ENCODE measurements around the gene PAFAH1B1.
"Not testable (repeated sequence)": the region's sequence is repeated elsewhere in the genome, so short reads cannot be mapped to it uniquely, and the experiment has no call there.

Gene PAFAH1B1

GRCh38 chr17:2690165-2691068 lies 97.0 kb downstream of the PAFAH1B1 start:
- no peak for DNase-seq

DNA sequence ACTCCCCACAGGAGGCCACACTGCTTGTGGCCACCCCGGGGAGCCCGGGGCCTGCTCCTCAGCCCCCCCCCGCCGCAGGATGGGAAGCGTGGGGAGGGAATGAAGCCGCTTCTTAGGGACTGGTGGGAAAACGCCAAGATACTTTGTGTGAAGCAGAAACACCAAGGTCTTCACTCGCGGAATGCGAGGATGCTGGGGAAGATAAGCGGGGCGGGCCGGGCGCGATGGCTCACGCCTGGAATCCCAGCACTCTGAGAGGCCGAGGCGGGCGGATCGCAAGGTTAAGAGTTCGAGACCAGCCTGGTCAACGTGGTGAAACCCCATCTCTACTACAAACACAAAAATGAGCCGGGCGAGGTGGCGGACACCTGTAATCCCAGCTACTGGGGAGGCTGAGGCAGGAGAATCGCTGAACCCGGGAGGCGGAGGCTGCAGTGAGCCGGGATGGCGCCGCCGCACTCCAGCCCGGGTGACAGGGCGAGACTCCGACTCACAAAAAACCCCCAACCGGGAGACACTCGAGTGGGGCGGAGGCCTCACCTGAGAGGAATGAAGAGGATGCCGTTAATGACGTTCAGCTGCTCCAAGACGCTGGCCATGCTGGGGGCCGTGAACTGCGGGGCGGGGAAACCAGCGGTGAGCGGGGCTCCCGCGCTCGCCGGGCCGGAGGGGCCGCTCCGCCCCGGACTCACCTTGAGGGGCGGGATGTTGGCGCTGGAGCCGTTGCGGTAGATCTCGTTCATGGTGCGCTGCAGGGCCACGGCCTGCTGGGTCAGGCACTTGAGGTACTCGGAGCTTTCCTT lies 97.8 kb downstream of the PAFAH1B1 start:
- no peak for DNase-seq

GRCh38 chr17:2691965-2692780 lies 98.7 kb downstream of the PAFAH1B1 start:
- no peak for DNase-seq

DNA sequence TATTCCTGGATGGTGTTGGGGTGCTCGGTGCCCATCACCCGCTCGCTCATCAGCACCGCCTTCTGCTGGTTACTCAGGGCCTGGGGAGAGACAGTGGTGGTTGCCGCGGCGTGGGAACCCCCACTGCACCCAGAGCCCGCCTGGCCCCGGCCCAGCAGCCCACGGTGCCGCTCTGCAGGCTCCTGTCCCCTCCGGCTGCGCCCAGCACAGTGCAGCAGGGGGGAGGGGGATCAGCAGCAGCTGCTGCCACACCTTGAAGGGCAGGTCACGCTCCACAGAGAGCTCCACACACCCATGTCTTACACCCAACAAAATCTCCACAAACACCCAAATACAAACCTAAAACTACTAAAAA lies 99.3 kb downstream of the PAFAH1B1 start:
- DNase-seq, result no peak

DNA sequence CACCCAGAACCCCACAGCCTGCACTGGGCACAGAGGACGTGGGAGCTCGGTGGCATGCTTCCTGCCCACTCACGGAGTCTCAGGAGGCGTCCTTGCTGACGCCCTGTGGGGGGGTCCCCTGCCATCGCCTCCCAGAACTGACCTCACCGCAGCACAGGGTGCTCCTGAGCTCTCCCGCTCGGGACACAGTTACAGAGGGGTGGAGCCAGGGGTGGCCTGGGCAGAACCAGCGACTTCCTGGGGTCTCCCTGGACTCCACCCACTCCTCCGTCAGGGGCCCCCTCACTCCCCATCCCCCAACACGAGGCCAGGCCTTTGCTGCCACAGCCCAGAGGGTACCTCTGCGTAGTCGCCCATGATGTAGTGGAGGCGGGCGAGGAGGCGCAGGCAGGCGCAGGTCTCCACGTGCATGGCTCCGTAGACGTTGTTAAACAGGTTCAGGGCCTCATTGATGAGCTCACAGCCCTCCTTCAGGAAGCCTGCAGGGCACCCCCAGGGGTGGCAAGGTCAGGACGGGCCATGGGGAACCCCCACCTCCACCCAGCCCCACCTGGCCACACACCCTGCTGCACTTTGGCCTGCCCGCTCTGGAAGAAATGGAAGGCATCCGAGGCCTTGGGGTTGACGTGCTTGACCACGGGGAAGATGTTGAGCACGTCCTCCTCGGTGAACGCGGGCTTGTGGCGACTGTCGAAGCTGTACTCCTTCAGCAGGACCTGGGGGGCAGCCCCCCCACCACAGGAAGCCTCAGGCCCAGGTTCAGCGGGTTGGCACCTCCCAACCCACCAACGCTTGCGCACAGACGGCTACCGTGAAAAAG lies 100.3 kb downstream of the PAFAH1B1 start:
- DNase-seq, result no peak

DNA sequence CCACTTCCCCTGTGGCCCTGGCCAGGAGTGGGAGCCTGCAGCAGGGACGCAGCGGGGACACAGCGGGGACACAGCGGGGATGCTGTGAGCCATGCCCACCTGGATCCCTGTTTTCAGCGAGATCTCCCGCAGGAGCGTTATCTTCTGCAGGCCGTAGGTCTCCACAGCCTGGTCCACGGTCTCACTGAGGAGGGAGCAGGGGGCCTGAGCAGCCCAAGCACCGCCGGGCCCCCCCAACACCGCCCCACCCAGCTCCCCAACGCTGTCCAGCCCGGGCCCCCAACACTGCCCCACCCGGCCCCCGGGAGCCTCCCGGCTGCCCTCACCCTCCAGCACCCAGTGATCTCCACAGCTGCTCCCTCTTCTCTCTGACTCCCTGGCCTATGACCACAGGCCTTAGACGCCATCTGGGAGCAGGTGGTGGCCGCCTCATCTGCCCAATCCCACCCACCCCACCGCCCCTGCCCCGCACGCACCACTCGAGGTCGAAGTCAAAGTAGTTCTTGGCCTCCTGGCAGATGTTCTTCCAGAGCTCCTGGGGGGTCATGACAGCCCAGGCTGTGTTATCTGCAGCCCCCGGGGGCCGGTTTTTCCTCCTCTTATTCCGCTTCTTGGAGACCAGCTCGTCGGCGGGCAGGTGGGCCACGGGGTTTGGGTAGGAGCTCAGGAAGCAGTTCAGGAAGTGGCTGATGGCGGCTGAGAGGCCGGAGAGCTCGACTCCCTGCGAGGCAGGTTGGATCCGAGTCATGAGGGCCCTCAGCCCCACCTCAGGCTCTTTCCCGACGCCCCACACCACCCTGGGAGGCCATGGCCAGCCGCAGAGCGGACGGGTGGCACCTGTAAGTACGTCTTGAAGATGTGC lies 101.2 kb downstream of the PAFAH1B1 start:
- no peak for DNase-seq

DNA sequence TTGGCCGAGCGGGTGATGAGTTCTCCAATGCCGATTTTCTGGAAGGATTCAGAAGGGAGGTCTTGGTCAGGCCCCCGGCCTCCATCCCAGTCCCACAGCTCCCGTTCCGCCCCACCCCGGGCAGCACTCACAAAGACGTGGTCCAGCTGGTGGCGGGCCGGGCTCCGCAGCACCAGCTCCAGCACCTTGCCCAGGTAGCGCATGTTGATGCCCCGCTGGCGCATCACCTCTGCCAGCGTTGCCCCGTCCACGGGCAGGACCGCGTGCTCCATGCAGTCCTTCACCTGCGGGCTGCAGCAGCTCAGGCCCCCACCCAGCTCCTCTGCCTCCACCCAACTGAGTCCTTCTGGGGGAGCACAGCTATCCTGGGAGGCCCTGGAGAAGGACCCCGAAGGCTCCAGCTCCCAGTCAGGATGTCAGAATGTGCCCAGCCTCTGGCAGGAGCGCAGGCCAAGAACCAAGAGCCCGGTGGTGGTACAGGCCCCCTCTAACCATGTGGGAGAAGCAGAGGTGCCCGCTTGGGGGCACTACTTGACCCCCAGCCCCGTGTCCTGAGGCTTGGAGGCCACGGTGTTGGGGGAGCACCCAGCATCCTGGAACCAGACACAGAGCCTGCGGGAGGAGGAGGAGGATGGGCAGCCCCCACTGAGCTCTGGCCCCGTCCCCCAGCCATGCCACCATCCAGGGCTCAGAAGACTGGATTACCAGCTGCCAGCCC lies 101.9 kb downstream of the PAFAH1B1 start:
- DNase-seq, result no peak

DNA sequence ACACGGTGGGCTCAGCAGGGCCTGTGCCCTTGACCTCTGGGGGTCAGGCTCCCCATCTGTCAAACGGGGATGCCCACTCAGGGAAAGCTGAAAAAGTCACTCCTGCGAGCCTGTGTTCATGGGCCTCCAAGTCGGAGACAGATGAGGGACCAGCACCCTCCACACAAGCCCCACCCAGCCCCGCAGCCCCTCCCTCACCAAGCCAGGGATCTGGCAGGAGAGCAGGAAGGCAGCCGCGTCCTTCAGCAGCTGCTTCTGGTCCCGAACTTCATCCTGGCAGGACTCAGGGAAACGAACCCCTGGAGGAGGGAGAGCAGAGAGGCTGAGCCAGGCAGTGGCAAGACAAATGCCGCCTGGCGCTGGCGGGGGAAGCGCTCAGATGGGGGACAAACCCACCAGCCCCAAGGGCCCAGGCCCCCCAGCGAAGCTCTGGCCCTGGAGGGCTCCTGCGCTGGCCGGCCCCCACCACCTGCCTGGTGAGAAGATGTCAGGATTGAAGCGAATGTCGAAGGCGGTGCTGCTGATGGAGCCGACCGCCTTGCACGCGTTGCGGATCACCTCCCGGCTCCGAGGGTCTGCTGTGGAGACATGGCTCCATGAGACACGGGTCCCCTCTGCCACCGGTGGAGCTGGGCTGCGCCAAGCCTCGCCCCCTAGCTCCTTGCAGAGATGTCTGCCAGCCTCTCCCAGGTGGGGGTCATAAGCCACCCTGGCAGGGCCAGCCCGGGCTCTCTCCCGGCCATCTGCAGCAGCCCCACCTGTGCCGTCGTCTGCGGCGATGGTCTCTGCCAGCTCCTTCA lies 102.7 kb downstream of the PAFAH1B1 start:
- DNase-seq, result no peak

DNA sequence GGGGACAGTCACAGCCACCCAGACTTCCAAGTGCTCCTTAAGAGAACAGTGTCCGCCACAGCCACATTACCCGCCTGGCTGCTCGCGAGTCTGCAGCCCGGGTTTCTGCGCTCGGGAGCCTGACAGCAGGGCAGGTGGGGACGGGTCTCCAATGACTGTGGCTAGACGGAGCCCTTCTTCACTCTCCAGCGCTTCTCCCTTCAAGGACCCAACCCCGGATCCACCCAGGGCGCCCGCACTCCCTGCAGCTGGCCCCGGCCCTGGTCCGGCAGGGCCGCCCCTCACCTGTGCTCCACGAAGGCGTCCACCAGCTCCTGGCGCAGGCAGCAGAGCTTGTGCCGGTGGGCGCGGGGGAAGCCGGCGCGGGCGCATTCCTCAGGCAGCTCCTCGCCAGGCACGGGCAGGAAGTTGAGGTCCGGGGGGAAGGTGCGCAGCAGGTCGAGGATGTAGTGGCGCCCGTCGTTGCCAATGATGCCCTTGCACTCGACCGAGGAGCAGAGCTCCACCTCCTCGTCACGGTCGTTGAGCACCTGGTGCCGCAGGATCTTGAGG lies 104.2 kb downstream of the PAFAH1B1 start:
- no peak for DNase-seq

GRCh38 chr17:2699216-2699805 lies 105.9 kb downstream of the PAFAH1B1 start:
- DNase-seq, result not testable (repeated sequence)

DNA sequence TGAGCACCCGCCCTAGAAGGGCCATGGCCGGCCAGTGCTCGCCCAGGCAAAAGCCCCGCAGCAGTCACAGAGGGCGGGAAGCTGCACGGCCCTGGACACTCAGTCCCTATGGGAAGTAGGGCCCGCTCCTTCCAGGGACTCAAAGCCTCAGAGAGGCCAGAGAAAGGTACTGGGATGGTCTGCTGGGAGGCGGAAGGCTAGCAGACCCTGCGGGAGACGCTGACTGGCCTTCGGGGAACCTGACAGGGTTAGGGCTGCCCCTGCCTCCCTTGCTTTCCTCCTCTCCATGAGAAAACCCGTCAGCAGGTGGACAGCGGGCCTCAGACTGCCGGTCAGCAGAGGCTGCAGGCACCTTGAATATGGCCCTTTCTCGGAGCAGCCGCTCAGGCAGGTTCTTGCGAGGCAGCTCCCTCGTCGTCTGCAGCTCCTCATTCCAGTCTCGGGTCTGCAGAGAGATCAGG lies 106.6 kb downstream of the PAFAH1B1 start:
- no peak for DNase-seq

DNA sequence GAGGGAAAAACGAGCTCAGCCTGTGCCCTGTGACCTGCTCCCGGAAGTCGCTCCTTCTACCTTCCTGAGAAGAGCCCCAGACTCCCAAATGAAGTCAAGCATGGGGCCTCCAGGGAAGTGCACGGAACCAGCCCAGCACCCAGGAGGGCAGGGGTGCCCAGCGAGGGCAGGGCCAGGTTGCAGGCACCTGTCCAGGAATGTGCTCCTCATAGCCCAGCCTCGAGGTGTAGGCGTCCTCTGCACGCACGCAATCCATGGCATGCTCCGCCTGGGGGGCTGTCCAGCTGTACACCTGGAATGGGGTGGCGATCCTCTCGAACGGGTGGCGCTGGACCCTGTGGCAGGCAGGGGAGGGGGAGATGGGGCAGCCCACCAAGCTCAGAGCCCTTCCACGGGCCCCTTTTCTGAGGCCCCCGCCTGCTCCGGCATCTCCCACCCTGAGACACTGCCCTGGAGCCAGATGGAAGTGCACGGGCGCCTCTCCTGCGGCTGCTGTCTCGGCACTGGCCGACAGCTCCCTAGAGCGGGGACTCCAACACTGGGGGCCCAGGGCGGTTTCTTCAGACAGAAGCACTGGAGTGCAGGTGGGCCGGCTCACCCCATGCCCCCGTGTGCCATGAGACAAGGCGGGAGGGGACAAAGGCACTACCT lies 107.2 kb downstream of the PAFAH1B1 start:
- DNase-seq, result no peak

- no peak for DNase-seq
Measured at GRCh38 chr17:2701161-2701995, 107.9 kb downstream of the PAFAH1B1 start.

DNA sequence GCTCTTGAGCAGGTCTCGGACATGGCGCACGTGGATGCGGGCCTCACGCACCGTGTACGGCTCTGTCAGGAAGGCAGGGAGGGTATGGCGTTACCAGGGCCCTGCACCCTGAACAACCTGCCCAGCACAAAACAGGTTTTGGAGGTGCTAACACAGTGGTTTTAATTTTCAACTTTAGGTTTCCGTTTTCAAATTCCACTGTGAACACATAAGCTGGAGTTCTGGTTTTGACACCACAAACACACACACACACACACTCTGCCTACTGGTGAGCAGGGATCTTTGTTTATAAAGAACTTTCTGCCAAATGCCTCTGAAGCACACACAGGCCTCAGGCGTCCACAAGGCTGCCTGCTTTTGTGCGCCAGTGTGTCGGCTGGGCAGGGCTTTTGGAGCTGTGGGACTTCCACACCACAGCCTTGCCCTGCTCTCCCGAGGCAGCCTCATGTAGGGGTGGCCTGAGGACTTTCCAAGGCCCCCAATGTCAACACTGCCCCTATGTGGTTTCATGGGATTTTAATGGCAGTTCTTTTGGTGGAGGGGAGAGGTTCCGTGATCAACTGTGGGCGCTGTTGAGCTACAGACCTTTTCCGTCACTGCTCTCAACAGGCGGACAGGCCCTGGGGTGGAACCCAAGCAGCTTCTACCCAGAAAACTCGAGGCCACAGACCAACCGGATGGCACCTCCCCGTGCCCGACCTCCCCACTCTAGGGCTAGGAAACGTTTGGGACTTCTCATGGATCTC lies 108.7 kb downstream of the PAFAH1B1 start:
- no peak for DNase-seq

- no peak for DNase-seq
Measured at GRCh38 chr17:2703181-2703580, 109.7 kb downstream of the PAFAH1B1 start.

DNA sequence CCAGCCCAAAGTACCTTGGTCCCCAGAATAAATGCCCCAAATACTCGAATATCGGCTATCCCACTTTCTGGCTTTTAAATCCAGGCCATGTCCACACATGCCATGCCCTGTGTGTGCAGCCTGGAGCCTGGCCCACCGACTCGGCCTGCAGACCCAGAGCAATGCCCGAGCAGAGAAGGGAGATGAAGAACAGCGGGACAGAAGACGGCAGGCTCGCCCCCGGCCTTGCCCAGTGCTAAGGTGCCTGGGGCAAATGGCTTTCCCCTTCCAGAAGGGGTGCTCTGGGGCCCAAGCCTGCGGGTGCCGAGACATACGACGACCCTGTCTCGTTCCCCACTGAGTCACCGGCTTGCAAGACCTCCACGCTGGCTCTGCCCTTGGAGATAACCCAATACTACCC lies 110.2 kb downstream of the PAFAH1B1 start:
- no peak for DNase-seq

Measured in inflammatory macrophage (primary cell).